Hematopoietic multipotent progenitor cell treated with erythropoietin and hydrocortisone succinate and interleukin-3 and kit ligand, for 17 days (in vitro differentiated cells): Measurements from ENCODE around the gene LRRC75B.
A peak's percentile ranks its signal among the peaks of the same experiment; 100 is the strongest.
"Not testable (repeated sequence)": the region's sequence is repeated elsewhere in the genome, so short reads cannot be mapped to it uniquely, and the experiment has no call there.

Experiments used
- DNase-seq: peaks from one replicate; pipeline ENCODE4 v3.0.0-alpha.2; 2015; ENCODE audit warnings: low spot score

The LRRC75B gene

GRCh38 chr22:24602105-24602749 lies 9.4 kb upstream of the LRRC75B start:
- not testable (repeated sequence) for DNase-seq

GRCh38 chr22:24601217-24602104 lies 8.6 kb upstream of the LRRC75B start:
- DNase-seq: peak; percentile 94

- DNase-seq: peak; percentile 12
Measured at GRCh38 chr22:24599958-24600715, 7.3 kb upstream of the LRRC75B start.

- DNase-seq: no peak
Measured at GRCh38 chr22:24599514-24599913, 6.6 kb upstream of the LRRC75B start.

GRCh38 chr22:24597076-24597475 lies 4.2 kb upstream of the LRRC75B start:
- DNase-seq: not testable (repeated sequence)

GRCh38 chr22:24595863-24596262 lies 3.0 kb upstream of the LRRC75B start:
- DNase-seq: no peak

GRCh38 chr22:24595228-24595627 lies 2.4 kb upstream of the LRRC75B start:
- no peak for DNase-seq

- no peak for DNase-seq
Measured at GRCh38 chr22:24594569-24595120, 1.8 kb upstream of the LRRC75B start.

- DNase-seq: no peak
Measured at GRCh38 chr22:24593836-24594568, 1.1 kb upstream of the LRRC75B start.

GRCh38 chr22:24593559-24593835 lies 624 bp upstream of the LRRC75B start:
- not testable (repeated sequence) for DNase-seq

GRCh38 chr22:24592058-24592850 lies 619 bp downstream of the LRRC75B start:
- no peak for DNase-seq

GRCh38 chr22:24591286-24591830 lies 1.5 kb downstream of the LRRC75B start:
- DNase-seq: no peak

- no peak for DNase-seq
Measured at GRCh38 chr22:24590596-24591173, 2.2 kb downstream of the LRRC75B start.

GRCh38 chr22:24589518-24590030 lies 3.3 kb downstream of the LRRC75B start:
- DNase-seq: no peak

- no peak for DNase-seq
Measured at GRCh38 chr22:24588757-24589481, 4.0 kb downstream of the LRRC75B start.

- no peak for DNase-seq
Measured at GRCh38 chr22:24588381-24588756, 4.5 kb downstream of the LRRC75B start.

- DNase-seq: no peak
Measured at GRCh38 chr22:24587948-24588347, 4.9 kb downstream of the LRRC75B start.

- DNase-seq: no peak
Measured at GRCh38 chr22:24587251-24587650, 5.6 kb downstream of the LRRC75B start.

- no peak for DNase-seq
Measured at GRCh38 chr22:24585927-24586546, 6.8 kb downstream of the LRRC75B start.
